GM21786 (cell line): Measurements from ENCODE around the gene HDAC4.
"Not testable (repeated sequence)": the region's sequence is repeated elsewhere in the genome, so short reads cannot be mapped to it uniquely, and the experiment has no call there.

Experiments used
- ATAC-seq: cut with Tn5 transposase; IDR thresholded peaks from one replicate; pipeline ENCODE4 v1.9.1; 2021; ENCODE audit not compliant: unreplicated experiment

The HDAC4 gene

DNA sequence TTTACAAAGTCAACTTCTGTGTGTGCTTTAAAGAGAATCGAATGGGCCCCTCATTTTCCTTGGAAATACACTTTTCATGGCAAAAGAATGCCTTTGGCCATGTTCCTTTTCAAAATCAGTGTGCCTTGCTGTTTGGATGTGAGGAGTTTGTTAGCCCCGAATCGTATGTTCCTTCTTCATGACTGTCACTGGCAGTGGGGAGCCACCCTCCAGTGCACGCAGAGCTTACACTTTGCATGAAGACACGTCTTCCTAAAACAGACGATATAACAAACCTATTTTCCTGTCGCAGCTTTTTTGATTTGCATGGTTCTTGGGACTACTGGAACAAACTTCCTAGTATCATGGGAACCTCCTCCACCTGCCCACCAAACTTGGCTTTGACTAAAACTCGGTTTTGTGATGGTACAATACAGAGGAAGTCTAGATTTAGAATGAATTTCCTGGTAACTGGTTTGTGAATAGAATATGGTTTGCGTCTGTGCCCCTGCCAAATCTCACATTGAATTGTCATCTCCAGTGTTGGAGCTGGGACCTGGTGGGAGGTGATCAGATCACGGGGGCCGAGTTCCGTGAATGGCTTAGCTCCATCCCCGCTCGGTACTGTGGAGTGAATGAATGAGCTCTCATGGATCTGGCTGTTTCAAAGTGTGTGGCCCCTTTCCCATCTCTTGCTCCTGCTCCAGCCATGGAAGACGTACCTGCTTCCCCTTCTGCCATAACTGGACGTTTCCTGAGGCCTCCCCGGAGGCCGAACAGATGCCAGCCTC, 358.1 kb downstream of the HDAC4 start:
- no peak for ATAC-seq

DNA sequence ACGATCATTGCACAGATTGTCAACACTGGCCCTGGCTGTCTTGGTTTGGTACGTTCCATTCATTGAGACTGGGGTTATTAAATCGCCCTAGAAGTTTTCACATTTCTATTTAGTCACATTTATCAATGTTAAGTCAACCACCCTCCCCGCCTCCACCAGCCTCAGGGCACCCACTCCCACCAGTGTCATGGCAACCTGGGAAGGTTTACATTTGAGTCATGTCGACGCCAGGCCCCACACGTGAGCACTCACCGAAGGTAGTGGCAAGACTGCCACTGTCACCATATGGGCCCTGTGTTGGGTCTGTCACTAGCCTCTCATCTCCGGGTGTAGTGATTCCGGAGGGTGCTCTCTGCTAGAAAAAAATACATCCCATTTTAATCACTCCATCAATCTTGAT, 358.8 kb downstream of the HDAC4 start:
- ATAC-seq: no peak

DNA sequence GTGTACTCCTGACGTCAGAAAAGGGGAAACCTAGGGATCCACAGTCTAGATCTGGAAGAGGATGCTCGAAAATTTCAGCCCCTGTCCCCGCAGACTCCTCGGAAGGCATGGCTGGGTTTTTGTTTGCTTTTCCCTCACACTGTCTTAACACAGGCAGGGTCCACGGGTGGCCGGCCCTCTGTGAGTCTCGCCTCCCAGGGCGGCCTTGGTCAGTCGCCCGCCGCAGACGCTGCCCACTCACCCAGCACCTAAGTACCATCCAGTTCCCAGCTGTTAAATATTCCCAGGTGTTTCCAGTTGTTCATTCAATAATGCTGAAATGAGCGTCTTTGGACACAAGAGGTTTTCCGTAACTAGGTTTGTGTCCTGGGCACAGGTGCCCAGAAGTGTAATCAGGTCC, 359.8 kb downstream of the HDAC4 start:
- no peak for ATAC-seq

DNA sequence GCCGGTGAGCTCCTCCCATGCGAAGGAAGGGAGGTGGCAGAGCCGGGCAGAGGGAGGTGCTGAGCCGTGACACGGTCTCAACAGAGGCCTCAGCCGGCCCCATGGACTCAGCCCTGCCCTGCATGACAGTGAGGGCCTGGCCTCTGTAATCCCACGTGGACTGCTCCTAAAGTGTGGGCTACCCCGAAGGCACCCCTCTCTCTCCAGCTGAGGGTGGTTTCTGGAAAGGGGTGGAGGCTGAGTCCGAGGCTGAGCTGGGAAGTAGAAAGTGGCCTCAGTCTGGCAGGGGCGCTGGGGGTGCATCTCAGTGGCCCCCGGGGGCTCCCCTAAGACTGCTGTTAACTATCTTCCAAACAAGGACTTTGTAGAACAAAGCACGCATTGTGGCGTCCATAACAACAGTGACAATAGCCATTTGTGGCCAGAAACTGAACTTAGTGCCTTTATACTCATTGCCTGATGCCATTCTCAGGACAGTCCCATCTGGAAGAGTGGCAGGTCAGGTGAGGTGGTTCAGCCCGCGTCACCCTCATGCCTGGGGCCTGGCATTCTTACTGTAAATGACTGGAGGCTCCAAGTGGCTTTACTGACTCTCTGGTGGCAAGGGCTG, 360.6 kb downstream of the HDAC4 start:
- ATAC-seq: no peak

DNA sequence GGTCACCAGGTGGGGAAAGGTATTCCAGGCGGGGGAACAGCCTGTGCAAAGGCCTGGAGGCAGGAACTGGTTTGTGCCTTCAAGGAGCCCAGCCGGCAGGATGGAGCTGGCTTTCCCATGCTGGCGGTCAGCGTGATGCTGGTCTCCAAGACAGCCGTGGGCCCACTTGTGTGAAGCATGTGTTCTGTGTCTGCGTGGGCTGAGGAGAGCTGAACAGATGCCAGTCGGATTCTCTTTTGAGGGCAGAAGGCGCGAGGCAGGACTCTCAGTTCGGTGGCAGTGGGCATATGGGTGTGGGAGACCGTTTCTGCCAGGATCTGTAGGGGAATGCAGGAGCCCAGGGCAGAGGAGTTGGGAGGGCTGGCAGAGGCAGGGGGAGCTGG, 361.4 kb downstream of the HDAC4 start:
- no peak for ATAC-seq

DNA sequence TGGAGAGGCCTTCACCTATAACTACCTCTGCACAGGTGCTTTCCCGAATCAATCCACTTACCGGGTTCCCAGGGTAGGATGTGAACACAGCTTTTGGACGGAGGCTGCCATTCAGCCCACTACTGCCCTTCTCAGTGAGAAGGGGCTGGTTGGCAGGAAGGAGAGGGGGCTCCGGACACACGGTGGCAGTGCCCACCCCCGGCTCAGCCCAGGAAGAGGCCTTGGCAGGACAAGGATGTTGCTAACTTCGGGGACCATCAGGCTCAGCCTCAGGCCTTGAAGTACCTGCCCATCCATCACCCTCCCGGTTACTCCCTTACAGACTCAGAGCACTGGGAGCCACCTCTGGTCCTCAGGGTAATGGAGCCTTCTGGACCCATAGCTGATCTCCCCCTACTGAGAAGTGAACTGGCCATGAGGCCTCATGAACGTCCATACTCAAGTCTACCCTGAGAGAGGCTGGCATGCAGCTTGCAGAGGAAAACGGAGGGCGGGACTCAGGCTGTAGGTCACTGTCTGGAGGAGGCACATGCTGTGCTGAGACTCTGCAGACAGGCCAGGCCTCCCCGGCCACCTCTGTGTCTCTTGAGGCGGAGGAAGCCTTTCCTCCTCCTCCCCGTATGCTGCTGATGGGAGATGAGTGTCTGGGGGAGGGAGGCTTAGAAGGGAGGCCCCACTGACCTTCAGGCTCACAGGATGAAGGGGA, 361.9 kb downstream of the HDAC4 start:
- ATAC-seq: no peak

DNA sequence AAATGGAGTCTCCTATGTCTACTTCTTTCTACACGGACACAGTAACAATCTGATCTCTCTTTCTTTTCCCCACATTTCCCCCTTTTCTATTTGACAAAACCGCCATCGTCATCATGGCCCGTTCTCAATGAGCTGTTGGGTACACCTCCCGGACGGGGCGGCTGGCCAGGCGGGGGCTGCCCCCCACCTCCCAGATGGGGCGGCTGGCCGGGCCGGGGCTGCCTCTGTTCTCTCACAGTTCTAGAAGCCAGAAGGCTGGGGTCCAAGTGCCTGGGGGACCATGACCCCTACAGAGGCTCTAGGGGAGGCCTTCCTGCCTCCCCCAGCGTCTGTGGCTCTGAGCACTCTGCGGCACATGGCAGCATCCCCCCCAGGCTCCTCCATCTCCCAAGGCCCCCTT, 362.5 kb downstream of the HDAC4 start:
- not testable (repeated sequence) for ATAC-seq

DNA sequence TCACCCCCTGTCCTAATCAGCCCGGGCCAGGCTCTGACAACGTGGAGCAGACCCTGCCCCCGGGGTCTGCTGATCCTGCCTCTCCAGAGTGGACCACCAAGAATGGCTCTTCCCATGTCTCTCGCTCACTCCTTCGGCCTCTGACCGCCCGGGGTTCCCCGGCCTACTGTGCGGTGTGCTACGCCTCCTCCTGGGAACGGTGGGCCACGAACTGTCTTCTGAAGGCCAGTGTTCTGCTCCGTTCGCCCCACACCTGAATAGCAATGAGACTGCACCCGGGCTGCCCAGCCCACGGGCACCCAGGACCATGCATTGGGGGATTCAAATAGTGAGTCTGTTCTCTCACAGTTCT, 363.3 kb downstream of the HDAC4 start:
- ATAC-seq: no peak

DNA sequence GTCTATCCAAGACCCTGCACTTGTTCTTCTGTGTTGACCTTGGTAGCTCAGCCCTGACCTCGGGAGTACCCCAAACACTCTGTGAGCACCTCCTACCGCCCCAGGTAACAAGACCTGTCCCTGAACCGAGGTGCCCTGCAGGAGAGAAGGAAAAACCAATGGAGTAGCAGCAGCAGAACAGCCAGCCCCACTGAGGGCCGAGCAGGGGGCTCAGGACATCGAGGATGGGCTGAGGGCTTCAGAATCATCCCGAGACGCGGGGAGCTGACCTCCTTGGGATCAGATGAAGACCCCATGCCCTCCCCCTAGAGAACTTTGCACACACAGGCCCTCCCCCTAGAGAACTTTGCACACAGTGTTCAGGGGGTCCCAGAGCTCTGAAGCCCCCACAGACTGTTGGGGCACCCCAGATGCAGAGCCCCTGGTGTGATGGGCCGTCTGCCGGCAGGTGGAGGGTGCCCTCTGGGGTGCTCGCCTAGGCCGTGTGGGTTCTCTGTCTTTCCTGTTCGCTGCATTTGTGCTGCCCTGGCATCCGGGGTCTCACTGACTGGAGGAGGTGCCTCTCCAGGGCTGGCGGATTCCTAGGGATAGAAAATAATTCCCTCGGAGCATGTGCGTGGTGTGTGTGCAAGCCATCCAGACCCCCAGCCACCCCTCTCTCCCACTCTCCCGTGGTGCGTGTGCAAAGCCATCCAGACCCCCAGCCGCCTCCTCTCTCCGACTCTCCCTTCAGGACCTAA, 363.8 kb downstream of the HDAC4 start:
- no peak for ATAC-seq

DNA sequence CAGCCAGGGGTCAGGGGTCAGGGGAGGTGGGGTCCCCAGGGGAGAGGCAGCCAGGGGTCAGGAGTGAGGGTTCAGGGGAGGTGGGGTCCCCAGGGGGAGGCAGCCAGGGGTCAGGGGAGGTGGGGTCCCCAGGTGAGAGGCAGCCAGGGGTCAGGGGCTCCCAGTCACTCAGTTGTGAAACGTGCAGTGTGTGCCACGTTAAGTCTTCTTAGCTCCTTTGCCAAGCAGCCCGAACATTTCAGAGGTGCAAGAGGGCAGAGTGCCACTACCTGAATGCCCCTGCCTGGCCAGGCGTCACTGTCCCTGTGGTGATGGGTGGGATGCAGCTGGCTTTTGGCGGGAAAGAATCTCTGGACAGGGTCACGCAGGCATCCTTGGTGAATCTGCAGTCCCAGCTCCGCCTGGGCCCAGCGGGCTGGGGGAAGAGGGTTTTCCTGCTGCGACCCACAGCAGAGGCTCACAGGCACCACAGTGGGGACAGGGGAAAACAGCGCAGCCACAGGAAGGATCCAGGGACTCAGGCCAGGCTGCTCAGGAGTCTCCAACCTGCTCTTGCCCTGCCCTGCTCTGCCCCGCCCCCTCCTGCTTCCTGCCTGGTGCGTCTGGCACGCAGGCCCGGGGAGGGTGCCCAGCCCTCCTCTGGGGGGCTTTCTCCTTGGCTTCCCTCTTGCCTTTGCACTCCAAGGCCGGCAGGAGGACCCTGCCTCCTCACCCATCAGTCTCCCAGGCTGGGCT, 364.7 kb downstream of the HDAC4 start:
- ATAC-seq: no peak

DNA sequence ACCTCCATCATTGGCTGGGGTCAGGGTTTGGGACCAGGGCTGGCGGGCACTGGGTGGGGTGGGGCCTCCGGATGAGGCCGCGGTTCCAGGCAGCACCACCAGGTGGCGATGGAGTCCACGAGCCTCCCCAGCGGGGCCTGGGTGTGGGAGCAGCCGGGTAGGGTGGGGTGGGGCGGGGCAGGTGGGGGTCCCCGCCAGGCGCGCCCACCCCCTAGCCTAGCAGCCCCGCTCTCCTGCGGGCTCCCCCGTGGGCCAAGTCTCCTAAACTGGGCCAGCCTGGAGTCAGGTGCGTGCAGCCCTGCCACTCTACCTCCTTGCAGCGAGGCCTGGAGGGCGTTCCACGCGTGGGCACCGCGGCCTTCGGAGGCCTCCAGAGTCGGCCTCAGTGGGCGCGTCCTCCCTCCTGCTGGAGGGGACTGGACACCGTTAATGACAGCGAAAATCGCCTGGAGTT, 365.4 kb downstream of the HDAC4 start:
- no peak for ATAC-seq

DNA sequence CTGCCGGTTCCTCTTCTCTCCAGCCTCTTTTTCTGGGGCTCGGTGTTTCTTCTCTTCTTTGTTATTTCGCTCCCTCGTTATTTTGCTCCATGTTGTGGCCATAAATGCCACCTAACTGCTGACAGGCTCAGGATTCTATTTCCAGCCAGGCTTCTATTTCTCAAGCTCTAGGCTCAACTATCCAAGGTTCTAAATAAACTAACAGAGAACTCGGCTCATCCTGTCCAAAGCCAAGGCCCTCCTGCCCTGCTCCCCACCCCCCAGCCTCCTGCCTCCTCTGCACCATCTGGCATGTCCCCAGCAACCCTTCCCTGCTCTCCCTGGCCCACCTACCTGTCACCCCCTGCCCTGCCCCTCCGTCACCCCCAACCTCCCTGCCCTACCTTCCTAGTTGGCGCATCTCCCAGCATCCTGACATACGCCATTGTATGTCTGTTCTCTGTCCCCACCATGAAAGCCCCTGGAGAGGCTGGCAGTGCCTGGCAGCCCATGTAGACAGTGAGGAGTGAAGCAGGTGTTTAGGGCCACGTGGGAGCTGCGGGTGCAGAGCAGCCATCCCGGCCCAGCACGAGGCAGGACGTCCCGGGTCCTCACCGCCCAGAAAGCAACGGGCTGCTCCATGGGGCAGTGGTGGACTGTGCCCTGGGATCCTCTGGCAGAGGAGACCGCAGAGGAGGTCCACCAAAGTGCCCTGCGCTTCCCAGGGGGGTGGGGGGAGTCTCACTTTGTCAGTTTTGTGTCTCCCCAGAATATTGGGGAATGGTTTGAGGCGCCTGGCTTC, 366.1 kb downstream of the HDAC4 start:
- ATAC-seq: no peak

DNA sequence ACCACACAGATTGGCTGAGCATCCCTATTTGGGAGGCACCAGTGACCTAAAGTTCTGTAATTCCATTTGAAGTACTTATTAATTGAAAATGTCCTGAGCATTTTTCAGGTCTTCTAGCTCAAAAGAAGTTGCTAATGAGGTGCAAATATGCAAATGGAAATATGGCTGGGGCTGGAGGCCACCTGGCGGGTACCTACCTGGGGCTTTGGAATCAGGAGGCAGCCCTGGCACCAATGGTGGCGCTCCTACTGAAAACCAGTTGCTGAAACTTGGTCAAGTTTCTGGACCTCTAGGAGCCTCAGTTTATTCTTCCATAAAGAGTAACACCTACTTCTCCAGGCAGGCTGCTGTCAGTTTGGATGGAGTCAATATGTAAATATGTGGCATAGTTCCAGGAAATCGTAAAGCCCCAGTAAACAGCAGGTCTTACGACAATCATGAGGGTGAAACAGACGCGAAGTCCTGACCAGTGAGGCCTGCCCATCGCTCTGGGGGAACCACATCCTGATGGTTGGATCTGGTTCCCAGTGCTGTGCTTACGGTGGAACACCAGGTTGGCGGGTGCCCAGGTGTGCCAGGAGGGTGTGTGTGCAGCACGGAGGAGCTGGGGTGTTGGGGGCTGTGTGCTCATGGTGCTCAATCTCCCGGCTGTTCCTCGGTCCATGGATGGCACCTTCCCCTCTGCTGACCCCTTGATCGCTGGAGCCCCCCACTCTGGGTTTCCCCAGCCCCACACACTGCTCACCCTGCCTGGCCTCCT, 366.8 kb downstream of the HDAC4 start:
- no peak for ATAC-seq

DNA sequence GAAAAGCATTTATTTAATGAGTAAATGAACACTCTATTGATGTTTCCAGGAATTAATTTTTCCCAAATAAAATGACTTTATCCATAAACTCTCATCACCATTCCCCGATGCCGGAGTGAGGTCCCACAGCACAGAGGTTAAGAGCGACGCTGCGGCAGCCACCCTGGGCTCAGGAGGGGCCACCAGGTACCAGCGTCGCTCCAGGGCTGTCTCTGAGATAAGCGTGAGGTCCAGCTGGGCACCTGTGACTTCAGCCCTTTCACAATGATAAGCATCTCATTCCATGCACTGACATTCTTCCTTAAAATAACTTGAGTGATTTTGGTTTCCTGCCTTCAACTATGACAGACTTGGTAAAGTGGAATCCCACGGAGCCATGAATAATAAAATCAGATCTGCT, 370.9 kb downstream of the HDAC4 start:
- no peak for ATAC-seq

DNA sequence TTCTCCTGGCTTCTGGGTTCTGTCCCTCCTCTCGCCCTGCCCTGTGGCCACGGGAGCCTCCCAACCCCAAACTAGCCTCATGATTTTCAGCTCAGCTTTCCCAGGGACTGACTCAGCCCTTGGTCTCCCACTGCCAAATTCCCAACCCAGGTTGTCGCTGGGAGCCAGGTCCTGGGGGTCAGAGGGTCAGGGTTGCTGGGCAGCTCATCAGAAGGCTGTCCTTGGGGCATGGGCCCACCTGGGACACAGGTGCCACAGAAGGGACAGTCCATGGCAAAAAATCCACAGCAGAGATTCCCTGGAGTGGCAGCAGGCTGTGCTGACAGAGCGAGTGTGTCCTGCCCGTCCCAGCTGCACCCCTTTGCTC, 372.6 kb downstream of the HDAC4 start:
- ATAC-seq: no peak

DNA sequence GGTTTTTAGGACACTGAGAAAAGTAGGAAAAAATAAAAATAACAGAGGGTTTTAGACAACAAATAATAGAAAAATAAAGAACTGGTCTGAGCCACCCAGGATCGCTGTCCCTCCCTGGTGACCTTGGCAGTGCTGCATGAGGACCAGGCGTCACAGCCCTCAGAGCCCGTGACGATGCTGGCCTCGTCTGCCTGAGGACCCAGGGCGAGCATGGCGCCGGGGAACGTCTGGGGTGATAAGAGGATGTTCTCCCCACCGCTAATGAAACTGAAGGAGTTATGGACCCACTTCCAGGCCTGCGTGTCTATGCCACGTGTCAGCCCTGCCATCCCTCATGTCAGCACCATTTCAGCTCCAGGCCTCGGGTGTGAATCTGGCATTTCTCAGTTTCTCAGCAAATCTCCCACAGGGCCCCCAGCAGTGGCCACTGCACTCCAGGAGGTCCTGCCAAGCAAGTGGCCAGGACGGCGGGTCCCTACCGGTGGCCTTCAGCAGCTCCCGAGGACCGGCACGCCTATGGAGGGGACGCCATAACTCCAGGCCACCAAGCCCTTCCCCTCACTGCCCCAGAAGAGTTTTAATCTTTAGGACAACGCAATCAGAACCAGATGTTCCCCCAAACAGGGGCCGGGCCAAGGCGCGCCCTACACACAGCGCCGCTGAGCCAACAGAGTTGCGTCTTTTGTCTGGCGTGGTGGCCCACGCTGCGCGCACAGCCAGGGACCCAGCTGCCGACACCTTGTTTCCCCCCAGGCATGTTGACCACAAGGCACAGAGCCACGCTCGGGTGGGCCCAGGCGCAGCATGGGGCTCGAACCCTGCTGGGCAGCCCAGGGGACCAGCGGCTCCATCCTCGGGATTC, 373.2 kb downstream of the HDAC4 start:
- ATAC-seq: no peak

DNA sequence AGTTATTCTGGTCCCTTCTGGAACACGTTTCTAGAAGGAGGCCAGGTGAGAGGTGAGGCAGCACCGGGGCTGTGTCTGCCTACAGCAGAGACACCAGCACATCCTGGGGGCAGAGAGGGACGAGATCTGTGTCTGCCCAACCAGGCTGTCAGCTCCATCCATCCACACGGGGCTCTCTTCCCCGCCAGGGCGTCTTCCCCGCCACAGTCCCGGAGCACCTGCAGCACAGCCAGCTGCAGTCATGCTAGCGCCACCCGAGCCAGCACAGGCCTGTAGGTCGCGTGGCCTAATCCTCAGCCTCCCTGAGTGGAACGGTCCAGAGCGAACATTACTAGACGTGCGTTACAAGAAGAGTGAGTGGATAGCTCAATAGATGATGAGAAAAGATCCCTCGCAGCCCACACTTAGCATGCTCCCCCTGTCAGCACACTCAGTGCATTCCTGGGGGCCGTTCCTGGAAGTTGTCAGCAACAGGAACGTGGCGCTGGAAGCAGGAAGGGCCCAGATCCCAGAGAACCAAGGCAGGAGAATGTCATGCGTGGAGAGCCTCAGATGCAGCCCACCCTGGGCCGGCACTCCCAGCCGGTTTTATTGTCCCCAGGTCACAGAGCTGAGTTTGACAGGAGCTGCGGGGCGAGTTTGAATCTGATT, 374.0 kb downstream of the HDAC4 start:
- no peak for ATAC-seq

DNA sequence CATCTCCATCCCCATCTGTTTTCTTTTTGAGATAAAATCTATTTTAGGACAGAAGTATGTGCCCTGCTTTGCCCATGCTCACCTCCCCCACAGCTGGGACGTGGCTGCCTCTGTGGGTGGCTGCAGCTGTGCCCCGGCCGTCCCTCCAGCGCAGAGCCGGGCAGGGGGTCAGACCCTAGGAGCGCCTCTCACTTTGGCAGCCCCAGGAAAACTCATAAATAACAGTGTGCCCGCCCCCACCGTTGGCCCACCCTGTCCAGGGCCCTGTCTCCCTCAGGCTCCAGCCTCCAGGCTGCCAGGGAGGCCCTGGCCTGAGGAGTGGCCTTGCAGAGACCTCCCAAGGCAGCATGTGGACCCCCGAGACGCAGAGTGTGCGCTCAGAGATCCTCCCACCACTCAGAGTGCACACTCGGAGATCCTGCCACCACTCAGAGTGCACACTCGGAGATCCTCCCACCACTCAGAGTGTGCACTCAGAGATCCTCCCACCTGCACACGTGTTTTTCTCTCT, 374.8 kb downstream of the HDAC4 start:
- no peak for ATAC-seq
